Measurements from ENCODE around the gene SEMA4D. TPM values are rescaled to one million over a fixed set of nuclear protein-coding genes. Genes with fewer than 3 reads are reported as not detected.

The SEMA4D gene
- total RNA-seq, 2 donors from 2014 or later: 17.1 to 52.7 TPM

GRCh38 chr9:89325733-89326132 is 172.2 kb downstream of the SEMA4D start:
- Histone ChIP-seq H3K9me3 (no peaks in the 10 kb centered on the region), H3K27me3 (replicated peaks; ENCODE audit: insufficient read depth) (no peaks in the 10 kb centered on the region), H3K27ac (no peak overlapping the region), H3K4me3 (no peak overlapping the region), H3K4me1 (replicated peaks) (no peaks in the 10 kb centered on the region), H3K36me3 (peaks cover 0 to 5% of the 10 kb centered on the region in 2 donors)
- WGBS: 80% methylated on average over 3 of the region's 3 CpGs
- TF ChIP-seq POLR2AphosphoS5 (IDR thresholded peaks at IDR 0.05): no peak
- no peak for TF ChIP-seq POLR2A (IDR thresholded peaks at IDR 0.05)
- intact Hi-C loops (cut with DNase I): no loop called here
- no peak for DNase-seq (ENCODE audit: low spot score)

GRCh38 chr9:89323390-89323789 is 174.5 kb downstream of the SEMA4D start:
- TF ChIP-seq POLR2AphosphoS5 (IDR thresholded peaks at IDR 0.05): no peak
- no peak for TF ChIP-seq POLR2A (IDR thresholded peaks at IDR 0.05)
- TF ChIP-seq CTCF (IDR thresholded peaks at IDR 0.05): no peak

GRCh38 chr9:89319015-89319905 is 178.7 kb downstream of the SEMA4D start:
- H3K27me3 ChIP-seq (replicated peaks; ENCODE audit: insufficient read depth): no peaks in the 10 kb centered on the region
- H3K27ac ChIP-seq: peak overlapping the region; percentile 100
- no peak for DNase-seq (ENCODE audit: low spot score)
- intact Hi-C loops (cut with DNase I): loop anchor here (2.0 kb wide), 1 partner anchor 230 kb away; no protein-coding TSS in a partner anchor
- H3K36me3 ChIP-seq: no peaks in the 10 kb centered on the region
- WGBS: 1% methylated on average over 13 of the region's 13 CpGs
- H3K4me3 ChIP-seq: peak overlapping the region; percentile 86 to 92
- peak in 1 of 4 experiments; percentile 90 for TF ChIP-seq CTCF (IDR thresholded peaks at IDR 0.05)
- no peak for TF ChIP-seq POLR2A (IDR thresholded peaks at IDR 0.05)
- no peak for TF ChIP-seq POLR2AphosphoS5 (IDR thresholded peaks at IDR 0.05)
- no peaks in the 10 kb centered on the region for H3K4me1 ChIP-seq (replicated peaks)
- no peaks in the 10 kb centered on the region for H3K9me3 ChIP-seq

More at GRCh38 chr9:89323390-89323789, 174.5 kb downstream of the SEMA4D start:
- Histone ChIP-seq H3K9me3 (no peaks in the 10 kb centered on the region), H3K27me3 (replicated peaks; ENCODE audit: insufficient read depth) (no peaks in the 10 kb centered on the region), H3K4me1 (replicated peaks) (no peaks in the 10 kb centered on the region), H3K36me3 (no peaks in the 10 kb centered on the region), H3K27ac (no peak overlapping the region), H3K4me3 (no peak overlapping the region)
- intact Hi-C loops (cut with DNase I): no loop called here
- 77% methylated on average over 4 of the region's 4 CpGs for WGBS
- DNase-seq (ENCODE audit: low spot score): no peak

- peak within 1 kb of the TSS; percentile 86 to 92 for H3K4me3 ChIP-seq
- DNase-seq (ENCODE audit: low spot score): peak; percentile 95
- H3K27ac ChIP-seq: peak within 1 kb of the TSS; percentile 100
- H3K9me3 ChIP-seq: no peaks in the 10 kb centered on the region
- intact Hi-C loops (cut with DNase I): loop anchor here (2.0 kb wide), 1 partner anchor 230 kb away; no protein-coding TSS in a partner anchor
- H3K36me3 ChIP-seq: no peaks in the 10 kb centered on the region
- H3K27me3 ChIP-seq (replicated peaks; ENCODE audit: insufficient read depth): no peaks in the 10 kb centered on the region
- H3K4me1 ChIP-seq (replicated peaks): no peaks in the 10 kb centered on the region
- under 1% methylated on average over 31 of the region's 91 CpGs for WGBS
- peak in 3 of 4 experiments; percentile 74 to 83 (median 74) for TF ChIP-seq CTCF (IDR thresholded peaks at IDR 0.05)
- peak; percentile 95 for TF ChIP-seq POLR2AphosphoS5 (IDR thresholded peaks at IDR 0.05)
- TF ChIP-seq POLR2A (IDR thresholded peaks at IDR 0.05): peak; percentile 90
These were observed 179.5 kb downstream of the SEMA4D start, which contains the start of gene SECISBP2 for GRCh38 chr9:89318123-89319014. TSS of gene SECISBP2 (plus strand) at chr9:89318500. CDS start at chr9:89318577, 77 bp downstream.

- 85% methylated on average over 4 of the region's 4 CpGs for WGBS
- H3K4me1 ChIP-seq (replicated peaks): no peaks in the 10 kb centered on the region
- H3K9me3 ChIP-seq: no peaks in the 10 kb centered on the region
- no peak overlapping the region for H3K27ac ChIP-seq
- H3K4me3 ChIP-seq: no peak overlapping the region
- no peak for DNase-seq (ENCODE audit: low spot score)
- intact Hi-C loops (cut with DNase I): no loop called here
- TF ChIP-seq CTCF (IDR thresholded peaks at IDR 0.05) (no peak), POLR2A (IDR thresholded peaks at IDR 0.05) (no peak), POLR2AphosphoS5 (IDR thresholded peaks at IDR 0.05) (no peak)
- H3K36me3 ChIP-seq: no peaks in the 10 kb centered on the region
- H3K27me3 ChIP-seq (replicated peaks; ENCODE audit: insufficient read depth): no peaks in the 10 kb centered on the region
These were observed 180.6 kb downstream of the SEMA4D start for GRCh38 chr9:89317282-89317681.

All from prostate gland (tissue), 2 donors.